MM.1S (cell line): ENCODE results near the gene KHDRBS2.
"Not testable (repeated sequence)": the region's sequence is repeated elsewhere in the genome, so short reads cannot be mapped to it uniquely, and the experiment has no call there.

Source experiments
- DNase-seq: peaks from one replicate; pipeline ENCODE4 v3.0.0-alpha.2; 2015
- H2AFZ ChIP-seq: fragments of 300-600 bp; sonication (generic); 2 replicates; pipeline ENCODE4 v1.6.0; 2016; ENCODE audit warnings: antibody characterized with exemption, low read length
- H3F3A ChIP-seq: fragments of 300-600 bp; sonication (generic); 2 replicates; pipeline ENCODE4 v1.6.1; 2016; ENCODE audit warnings: mild to moderate bottlenecking, antibody characterized with exemption, low read length, moderate library complexity, mixed read lengths; ENCODE audit not compliant: insufficient read depth
- H3K27ac ChIP-seq: fragments of 300-600 bp; sonication (generic); 2 replicates; pipeline ENCODE4 v1.5.1; 2016; ENCODE audit warnings: mild to moderate bottlenecking, low read length
- H3K27me3 ChIP-seq: fragments of 300-600 bp; sonication (generic); replicated peaks from 2 replicates; pipeline ENCODE4 v1.6.0; 2016; ENCODE audit warnings: low read length; ENCODE audit not compliant: insufficient read depth
- H3K36me3 ChIP-seq: fragments of 300-600 bp; sonication (generic); replicated peaks from 2 replicates; pipeline ENCODE4 v1.6.1; 2016; ENCODE audit warnings: mild to moderate bottlenecking, low read length, mixed read lengths; ENCODE audit not compliant: insufficient read depth
- H3K4me1 ChIP-seq: fragments of 300-600 bp; sonication (generic); 2 replicates; pipeline ENCODE4 v1.6.1; 2016; ENCODE audit warnings: low read length, mixed read lengths
- H3K4me2 ChIP-seq: fragments of 300-600 bp; sonication (generic); 2 replicates; pipeline ENCODE4 v1.6.0; 2016; ENCODE audit warnings: low read depth, low read length
- H3K4me3 ChIP-seq: fragments of 300-600 bp; sonication (generic); 2 replicates; pipeline ENCODE4 v1.5.1; 2016; ENCODE audit warnings: low read length, mixed read lengths
- H3K79me2 ChIP-seq: fragments of 300-600 bp; sonication (generic); 2 replicates; pipeline ENCODE4 v1.6.1; 2016; ENCODE audit warnings: mixed run types, low read length, mixed read lengths
- H3K9ac ChIP-seq: fragments of 300-600 bp; sonication (generic); 2 replicates; pipeline ENCODE4 v1.6.1; 2016; ENCODE audit warnings: low read length, mixed read lengths
- H3K9me2 ChIP-seq: fragments of 300-600 bp; sonication (generic); replicated peaks from 2 replicates; pipeline ENCODE4 v1.6.1; 2016; ENCODE audit warnings: mild to moderate bottlenecking, low read length, mixed read lengths; ENCODE audit not compliant: insufficient read depth
- H3K9me3 ChIP-seq: fragments of 300-600 bp; sonication (generic); replicated peaks from 2 replicates; pipeline ENCODE4 v1.6.1; 2016; ENCODE audit warnings: mild to moderate bottlenecking, low read length, mixed read lengths; ENCODE audit not compliant: insufficient read depth
- H4K20me1 ChIP-seq: fragments of 300-600 bp; sonication (generic); 2 replicates; pipeline ENCODE4 v1.6.1; 2016; ENCODE audit warnings: mild to moderate bottlenecking, low read length, moderate library complexity, mixed read lengths; ENCODE audit not compliant: insufficient read depth
- CTCF ChIP-seq: fragments of 300-600 bp; sonication (generic); IDR thresholded peaks from 2 replicates; pipeline ENCODE4 v1.5.1; 2016; ENCODE audit warnings: antibody characterized with exemption, low read length, mixed read lengths
- EZH2 ChIP-seq: fragments of 300-600 bp; sonication (generic); optimal IDR thresholded peaks from 2 replicates; pipeline ENCODE3; 2017; ENCODE audit warnings: low read depth, mild to moderate bottlenecking, antibody characterized with exemption, low read length, mixed read lengths
- EZH2phosphoT487 ChIP-seq: fragments of 300-600 bp; sonication (generic); IDR thresholded peaks from 2 replicates; pipeline ENCODE4 v1.6.1; 2018; ENCODE audit warnings: antibody characterized with exemption, low read length

The KHDRBS2 gene

GRCh38 chr6:61809004-61809595 is 476.9 kb downstream of the KHDRBS2 start:
- DNase-seq, result peak; percentile 52
- Histone ChIP-seq H3K4me3 (no peak overlapping the region), H2AFZ (no peak overlapping the region), H3K9me2 (no peaks in the 10 kb centered on the region), H3K9me3 (no peaks in the 10 kb centered on the region), H4K20me1 (no peaks in the 10 kb centered on the region), H3K79me2 (no peaks in the 10 kb centered on the region), H3F3A (no peaks in the 10 kb centered on the region), H3K27me3 (no peaks in the 10 kb centered on the region), H3K4me1 (no peaks in the 10 kb centered on the region), H3K27ac (no peak overlapping the region), H3K36me3 (no peaks in the 10 kb centered on the region), H3K4me2 (no peak overlapping the region), H3K9ac (no peak overlapping the region)
- TF ChIP-seq CTCF (peak; percentile 56), EZH2phosphoT487 (no peak), EZH2 (no peak)

- no peaks in the 10 kb centered on the region for H3F3A ChIP-seq
- TF ChIP-seq EZH2, result no peak
- TF ChIP-seq EZH2phosphoT487, result no peak
- TF ChIP-seq CTCF, result no peak
- H3K79me2 ChIP-seq, result no peaks in the 10 kb centered on the region
- H4K20me1 ChIP-seq, result no peaks in the 10 kb centered on the region
- H3K4me1 ChIP-seq, result no peaks in the 10 kb centered on the region
- H3K9me3 ChIP-seq, result no peaks in the 10 kb centered on the region
- no peak for DNase-seq
- H3K9me2 ChIP-seq, result no peaks in the 10 kb centered on the region
- H3K9ac ChIP-seq, result no peak overlapping the region
- no peak overlapping the region for H3K4me2 ChIP-seq
- no peaks in the 10 kb centered on the region for H3K27me3 ChIP-seq
- H3K4me3 ChIP-seq, result no peak overlapping the region
- no peak overlapping the region for H2AFZ ChIP-seq
- no peaks in the 10 kb centered on the region for H3K36me3 ChIP-seq
- H3K27ac ChIP-seq, result no peak overlapping the region
Measured at GRCh38 chr6:61787998-61788397, 498.0 kb downstream of the KHDRBS2 start.

- not testable (repeated sequence) for H3K4me3 ChIP-seq, H3K9me2 ChIP-seq, H3K9ac ChIP-seq, H2AFZ ChIP-seq, H3K4me2 ChIP-seq, DNase-seq, H3K79me2 ChIP-seq, H3K9me3 ChIP-seq, H3K4me1 ChIP-seq, H3K27ac ChIP-seq, H4K20me1 ChIP-seq, H3K27me3 ChIP-seq, H3K36me3 ChIP-seq, H3F3A ChIP-seq
Measured at GRCh38 chr6:61769446-61769845, 516.6 kb downstream of the KHDRBS2 start.

GRCh38 chr6:61755739-61756138 is 530.3 kb downstream of the KHDRBS2 start:
- TF ChIP-seq EZH2 (no peak), EZH2phosphoT487 (no peak), CTCF (no peak)
- no peaks in the 10 kb centered on the region for H3K36me3 ChIP-seq
- no peak overlapping the region for H3K4me3 ChIP-seq
- H3K27me3 ChIP-seq, result no peaks in the 10 kb centered on the region
- H3K9me2 ChIP-seq, result no peaks in the 10 kb centered on the region
- DNase-seq, result no peak
- no peaks in the 10 kb centered on the region for H3F3A ChIP-seq
- H3K4me1 ChIP-seq, result no peaks in the 10 kb centered on the region
- no peak overlapping the region for H3K9ac ChIP-seq
- H2AFZ ChIP-seq, result no peak overlapping the region
- H3K27ac ChIP-seq, result no peak overlapping the region
- H3K9me3 ChIP-seq, result no peaks in the 10 kb centered on the region
- H3K79me2 ChIP-seq, result no peaks in the 10 kb centered on the region
- no peak overlapping the region for H3K4me2 ChIP-seq
- no peaks in the 10 kb centered on the region for H4K20me1 ChIP-seq
